PC-9 (cell line): Measurements from ENCODE around the gene OR4P4.

ENCODE experiments used
- EZH2 ChIP-seq: fragments of 200-600 bp; sonication (generic); IDR thresholded peaks from 2 replicates; pipeline ENCODE4 v1.8.0; 2017; ENCODE audit warnings: antibody characterized with exemption, low read depth
- TF ChIP-seq, protein P1 (sequence below): fragments of 200-600 bp; sonication (generic); conservative IDR thresholded peaks from 2 replicates; pipeline ENCODE4 v1.6.1; 2017; ENCODE audit warnings: mixed run types, antibody characterized with exemption, mild to moderate bottlenecking, moderate library complexity

DNA sequence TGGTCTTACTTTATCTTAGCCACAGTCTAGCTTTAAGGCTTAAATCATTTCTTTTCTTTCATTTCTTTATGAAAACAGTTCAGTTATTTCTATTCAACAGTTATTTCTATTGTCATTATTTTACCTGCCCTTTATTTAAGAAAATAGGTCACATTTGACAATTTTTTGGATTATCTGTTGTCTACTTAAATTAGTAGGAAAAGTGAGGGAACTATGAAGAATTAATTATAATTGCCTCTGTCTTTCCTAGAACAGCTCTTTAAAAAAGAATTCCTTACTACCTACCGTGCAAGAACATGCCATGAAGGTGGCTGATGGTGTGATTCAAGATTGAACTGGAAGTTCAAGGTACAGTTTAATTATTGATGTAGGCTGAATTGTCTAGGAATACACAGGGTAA, 27.0 kb downstream of the OR4P4 start, which contains the start of gene OR4C6:
- TF ChIP-seq, protein P1, sequence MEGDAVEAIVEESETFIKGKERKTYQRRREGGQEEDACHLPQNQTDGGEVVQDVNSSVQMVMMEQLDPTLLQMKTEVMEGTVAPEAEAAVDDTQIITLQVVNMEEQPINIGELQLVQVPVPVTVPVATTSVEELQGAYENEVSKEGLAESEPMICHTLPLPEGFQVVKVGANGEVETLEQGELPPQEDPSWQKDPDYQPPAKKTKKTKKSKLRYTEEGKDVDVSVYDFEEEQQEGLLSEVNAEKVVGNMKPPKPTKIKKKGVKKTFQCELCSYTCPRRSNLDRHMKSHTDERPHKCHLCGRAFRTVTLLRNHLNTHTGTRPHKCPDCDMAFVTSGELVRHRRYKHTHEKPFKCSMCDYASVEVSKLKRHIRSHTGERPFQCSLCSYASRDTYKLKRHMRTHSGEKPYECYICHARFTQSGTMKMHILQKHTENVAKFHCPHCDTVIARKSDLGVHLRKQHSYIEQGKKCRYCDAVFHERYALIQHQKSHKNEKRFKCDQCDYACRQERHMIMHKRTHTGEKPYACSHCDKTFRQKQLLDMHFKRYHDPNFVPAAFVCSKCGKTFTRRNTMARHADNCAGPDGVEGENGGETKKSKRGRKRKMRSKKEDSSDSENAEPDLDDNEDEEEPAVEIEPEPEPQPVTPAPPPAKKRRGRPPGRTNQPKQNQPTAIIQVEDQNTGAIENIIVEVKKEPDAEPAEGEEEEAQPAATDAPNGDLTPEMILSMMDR: no peak
- TF ChIP-seq EZH2: no peak
